ENCODE measurements around the gene UQCRC2.

The UQCRC2 gene

DNA sequence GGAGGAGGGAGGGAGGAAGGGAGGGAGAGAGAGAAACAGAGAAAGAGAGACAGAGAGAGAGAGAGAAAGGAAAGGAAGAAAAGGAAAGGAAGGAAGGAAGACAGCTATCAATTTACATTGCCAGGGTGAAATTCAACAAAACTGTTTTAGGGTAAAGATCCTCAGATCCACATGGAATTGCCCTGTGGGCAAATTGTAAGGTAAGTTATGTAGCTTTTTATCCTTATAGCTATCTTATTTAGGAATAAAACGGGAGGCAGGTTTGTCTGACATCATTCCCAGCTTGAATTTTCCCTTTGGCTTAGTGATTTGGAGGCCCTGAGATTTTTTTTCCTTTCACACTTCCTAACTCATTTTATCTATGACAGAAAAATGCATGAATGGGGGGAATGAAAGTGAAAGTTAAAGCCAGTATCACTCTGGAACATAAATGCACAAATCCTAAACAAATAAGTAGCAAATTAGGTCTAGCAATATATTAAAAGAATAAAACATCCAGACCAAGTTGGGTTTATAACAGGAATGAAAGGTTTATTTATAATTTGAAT lies 3.4 kb upstream of the UQCRC2 start:
- TF ChIP-seq, protein P1, sequence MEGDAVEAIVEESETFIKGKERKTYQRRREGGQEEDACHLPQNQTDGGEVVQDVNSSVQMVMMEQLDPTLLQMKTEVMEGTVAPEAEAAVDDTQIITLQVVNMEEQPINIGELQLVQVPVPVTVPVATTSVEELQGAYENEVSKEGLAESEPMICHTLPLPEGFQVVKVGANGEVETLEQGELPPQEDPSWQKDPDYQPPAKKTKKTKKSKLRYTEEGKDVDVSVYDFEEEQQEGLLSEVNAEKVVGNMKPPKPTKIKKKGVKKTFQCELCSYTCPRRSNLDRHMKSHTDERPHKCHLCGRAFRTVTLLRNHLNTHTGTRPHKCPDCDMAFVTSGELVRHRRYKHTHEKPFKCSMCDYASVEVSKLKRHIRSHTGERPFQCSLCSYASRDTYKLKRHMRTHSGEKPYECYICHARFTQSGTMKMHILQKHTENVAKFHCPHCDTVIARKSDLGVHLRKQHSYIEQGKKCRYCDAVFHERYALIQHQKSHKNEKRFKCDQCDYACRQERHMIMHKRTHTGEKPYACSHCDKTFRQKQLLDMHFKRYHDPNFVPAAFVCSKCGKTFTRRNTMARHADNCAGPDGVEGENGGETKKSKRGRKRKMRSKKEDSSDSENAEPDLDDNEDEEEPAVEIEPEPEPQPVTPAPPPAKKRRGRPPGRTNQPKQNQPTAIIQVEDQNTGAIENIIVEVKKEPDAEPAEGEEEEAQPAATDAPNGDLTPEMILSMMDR (conservative IDR thresholded peaks at IDR 0.05; ENCODE audit: low read depth, low read length) = no peak
- H3K4me3 ChIP-seq (ENCODE audit: low read depth, low read length) = no peak overlapping the region
- DNase-seq (ENCODE audit: low read depth) = no peak

DNA sequence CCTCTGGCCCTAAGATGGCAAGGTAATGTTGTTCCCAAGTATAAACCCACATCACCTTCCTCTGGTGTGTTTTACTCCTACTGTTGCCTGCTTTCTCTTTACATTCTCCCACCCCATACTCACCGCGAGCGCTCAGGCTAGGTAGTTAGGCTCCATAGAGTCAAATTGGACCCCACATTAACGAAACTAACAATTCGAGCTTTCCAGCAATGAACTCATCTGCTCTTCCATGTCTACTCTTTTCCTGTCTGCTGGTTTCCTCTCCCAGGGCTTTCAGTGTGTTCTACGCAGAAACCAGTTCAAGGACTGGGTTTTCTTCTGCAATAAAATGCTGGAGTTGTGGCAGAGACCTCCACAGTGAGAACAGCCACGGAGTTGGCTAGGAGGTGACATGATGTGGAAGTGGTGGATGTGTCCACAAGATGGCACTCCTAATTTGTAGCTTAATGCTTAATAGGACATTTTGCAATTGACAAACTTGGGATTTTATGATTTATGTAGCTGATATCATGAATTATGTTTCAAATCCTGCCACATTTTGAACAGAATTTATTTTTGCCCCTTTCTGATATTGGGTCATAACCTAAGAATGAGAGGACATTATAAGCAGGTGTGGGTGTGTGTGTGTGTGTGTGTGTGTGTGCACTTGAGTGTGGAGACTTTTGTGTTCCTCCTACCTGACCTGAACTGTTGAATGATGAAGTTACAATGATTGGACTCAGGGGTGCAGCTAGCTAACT lies 2.2 kb upstream of the UQCRC2 start:
- H3K4me3 ChIP-seq (ENCODE audit: low read depth, low read length) = no peak overlapping the region
- TF ChIP-seq, protein P1 (conservative IDR thresholded peaks at IDR 0.05; ENCODE audit: low read depth, low read length) = peak; percentile 62
- peak; percentile 59 for DNase-seq (ENCODE audit: low read depth)

DNA sequence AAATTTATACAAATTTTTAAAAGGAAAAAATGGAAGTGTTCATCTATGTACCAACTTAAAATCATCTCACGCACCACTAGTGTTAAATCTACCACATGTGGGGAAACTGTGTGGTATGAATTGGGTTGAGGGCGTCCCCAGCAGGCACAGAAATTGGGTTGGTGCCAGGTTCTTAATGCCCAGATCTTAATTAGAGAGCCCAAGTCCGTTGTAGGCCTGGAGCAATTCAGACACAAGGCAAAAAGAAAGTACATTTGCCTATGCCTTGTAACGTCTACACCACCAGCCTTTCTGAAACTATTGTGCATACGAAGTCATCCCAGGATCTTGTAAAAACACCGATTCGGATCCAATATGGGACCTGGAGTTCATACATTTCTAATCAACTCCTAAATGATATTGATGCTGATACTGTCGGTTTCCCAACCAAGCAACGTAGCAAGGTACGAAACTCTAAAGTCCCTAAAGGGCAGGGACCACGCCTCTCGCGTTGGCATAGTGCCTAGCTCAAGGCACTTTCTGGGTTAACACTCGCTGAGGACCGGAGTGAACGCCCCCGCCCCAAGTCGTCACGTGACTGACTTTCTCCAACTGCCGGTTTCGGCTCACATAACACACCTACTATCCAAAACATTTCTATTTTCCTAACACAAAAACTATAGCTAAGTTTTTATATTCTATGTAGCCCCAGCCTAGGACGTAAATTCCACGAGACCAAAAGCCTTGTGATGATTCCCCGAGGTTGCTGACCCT lies 945 bp upstream of the UQCRC2 start:
- peak overlapping the region; percentile 95 for H3K4me3 ChIP-seq (ENCODE audit: low read depth, low read length)
- DNase-seq (ENCODE audit: low read depth) = peak; percentile 74
- TF ChIP-seq, protein P1 (conservative IDR thresholded peaks at IDR 0.05; ENCODE audit: low read depth, low read length) = no peak

DNA sequence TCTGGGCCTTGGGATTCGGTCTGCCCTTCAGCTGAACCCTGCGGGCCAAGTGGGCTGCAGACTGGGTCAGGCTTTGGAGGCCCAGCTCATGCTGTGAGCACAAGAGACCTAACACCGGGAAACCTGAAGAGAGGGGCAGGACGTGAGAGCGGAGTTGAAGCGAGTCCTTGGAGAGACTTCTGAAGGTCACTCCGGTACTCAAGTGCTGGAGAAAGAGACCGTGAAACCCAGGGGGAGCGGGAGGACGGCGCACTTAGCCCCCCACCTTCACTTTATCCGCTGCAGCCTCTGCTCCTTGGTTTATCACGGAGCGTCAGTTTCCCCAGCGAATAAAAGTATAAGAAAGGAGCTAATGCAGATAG lies 361 bp downstream of the UQCRC2 start:
- TF ChIP-seq, protein P1 (conservative IDR thresholded peaks at IDR 0.05; ENCODE audit: low read depth, low read length) = no peak
- peak overlapping the region; percentile 95 for H3K4me3 ChIP-seq (ENCODE audit: low read depth, low read length)
- DNase-seq (ENCODE audit: low read depth) = no peak

DNA sequence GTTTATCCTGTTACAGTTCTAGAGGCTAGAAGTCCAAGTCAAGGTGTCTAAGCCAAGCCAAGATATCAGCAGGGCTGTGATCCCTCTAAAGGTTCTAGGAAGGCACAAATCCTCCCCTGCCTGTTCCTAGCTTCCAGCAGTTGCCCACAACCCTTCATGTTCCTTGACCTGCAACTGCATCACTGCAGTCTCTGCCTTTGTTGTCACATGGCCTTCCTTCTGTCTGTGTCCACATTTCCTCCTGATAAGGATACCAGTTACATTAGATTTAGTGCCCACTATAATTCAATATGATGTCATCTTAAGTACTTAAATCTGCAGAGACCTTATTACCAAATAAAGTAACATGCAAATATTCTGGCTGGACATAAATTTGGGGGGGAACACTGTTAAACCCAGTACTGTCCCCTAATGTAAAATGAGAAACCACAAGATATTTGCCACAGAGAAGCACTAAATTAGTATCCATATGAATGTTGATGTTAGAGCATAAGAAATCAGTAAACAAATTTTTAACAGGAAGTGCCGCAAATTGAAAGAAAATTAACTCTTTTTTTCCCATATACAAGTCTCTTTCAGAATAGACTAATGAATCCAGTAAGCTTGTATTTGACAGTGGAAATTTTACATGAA lies 4.7 kb downstream of the UQCRC2 start:
- TF ChIP-seq, protein P1 (conservative IDR thresholded peaks at IDR 0.05; ENCODE audit: low read depth, low read length) = no peak
- DNase-seq (ENCODE audit: low read depth) = no peak
- no peak overlapping the region for H3K4me3 ChIP-seq (ENCODE audit: low read depth, low read length)

DNA sequence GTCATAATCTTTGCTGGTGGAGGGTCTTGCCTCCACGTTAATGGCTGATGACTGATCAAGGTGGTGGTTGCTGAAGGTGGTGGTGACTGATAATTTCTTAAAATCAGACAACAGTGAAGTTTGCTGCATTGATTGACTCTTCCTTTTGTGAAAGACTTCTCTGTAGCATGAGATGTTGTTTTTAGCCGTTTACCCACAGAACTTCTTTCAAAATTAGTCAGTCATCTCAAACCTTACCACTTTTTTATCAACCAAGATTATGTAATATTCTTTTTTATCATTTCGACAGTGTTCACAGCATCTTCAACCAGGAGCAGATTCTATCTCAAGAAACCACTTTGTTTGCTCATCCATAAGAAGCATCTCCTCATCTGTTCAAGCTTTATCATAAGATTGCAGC lies 5.9 kb downstream of the UQCRC2 start:
- TF ChIP-seq, protein P1 (conservative IDR thresholded peaks at IDR 0.05; ENCODE audit: low read depth, low read length) = no peak
- no peak overlapping the region for H3K4me3 ChIP-seq (ENCODE audit: low read depth, low read length)
- DNase-seq (ENCODE audit: low read depth) = no peak

All from choroid plexus epithelial cell (primary cell).